Stomach (tissue), 9 donors: Measurements from ENCODE around the gene STK31. TPM values are rescaled to one million over a fixed set of nuclear protein-coding genes. Genes with fewer than 3 reads are reported as not detected.
A peak's percentile ranks its signal among the peaks of the same experiment; 100 is the strongest.

Experiments
- DNase-seq, 2 donors: peaks; one replicate each; pipeline versions ENCODE4 v3.0.0 to v3.0.0-alpha.2; 2013 to 2019
- H3K27ac ChIP-seq, 5 donors: fragments of 200-600 bp in 4 of 5; sonication (generic) in 4 of 5; one replicate each; pipeline ENCODE4 v1.5.1; 2013 to 2019; ENCODE audit warnings: mild to moderate bottlenecking in 1 of 5, moderate library complexity in 1 of 5
- H3K27me3 ChIP-seq, 3 donors: fragments of 200-600 bp; sonication (generic); one replicate each; pipeline ENCODE4 v1.5.1; 2017 to 2019; ENCODE audit warnings: mixed run types in 1 of 3
- H3K36me3 ChIP-seq, 4 donors: fragments of 200-600 bp; sonication (generic); 1 replicate in 3 of 4; 2 replicates in 1 of 4; pipeline ENCODE4 v1.5.1; 2016 to 2019
- H3K4me1 ChIP-seq, 4 donors: fragments of 200-600 bp; sonication (generic); one replicate each; pipeline ENCODE4 v1.5.1; 2016 to 2019
- H3K4me3 ChIP-seq, 4 donors: fragments of 200-600 bp; sonication (generic) in 3 of 4; one replicate each; pipeline ENCODE4 v1.5.1; 2016 to 2019; ENCODE audit warnings: mild to moderate bottlenecking in 1 of 4
- H3K9me3 ChIP-seq, 4 donors: fragments of 200-600 bp; sonication (generic); one replicate each; pipeline ENCODE4 v1.5.1; 2016 to 2019
- EP300 ChIP-seq: sonication (generic); formaldehyde crosslinking; IDR thresholded peaks from one replicate; pipeline ENCODE4 v1.6.1; 2017; ENCODE audit warnings: antibody characterized with exemption
- POLR2A ChIP-seq, 4 donors: fragments of 450-650 bp; IDR thresholded peaks; one replicate each; pipeline ENCODE4 v1.6.1; 2016; ENCODE audit warnings: antibody characterized with exemption in 4 of 4, control low read depth in 2 of 4, mild to moderate bottlenecking in 1 of 4, moderate library complexity in 1 of 4
- POLR2AphosphoS5 ChIP-seq, 3 donors: sonication (generic); formaldehyde crosslinking; IDR thresholded peaks; one replicate each; pipeline ENCODE4 v1.6.1; 2016; ENCODE audit warnings: antibody characterized with exemption in 3 of 3
- WGBS, 5 donors: extraction: QIAGEN DNeasy Blood & Tissue Kit in 3 of 5; methylation state at CpG; one replicate each; pipeline versions ENCODE4 v1.1.5 to v1.1.7; 2013 to 2018; 5-methylcytosine and 5-hydroxymethylcytosine counted together
- intact Hi-C: fragments of 100-400 bp; cut with DNase I; formaldehyde crosslinking; loops from one replicate; pipeline ENCODE4 v1.15.1; 2023; ENCODE audit warnings: low total_unique reads
- polyA plus RNA-seq, 3 donors: library from polyadenylated mRNA; stranded (reverse); fragments of 200-250 nt; gene quantifications; one replicate each; pipeline ENCODE4 v1.2.3, GENCODE V29; 2013
- total RNA-seq, 5 donors: library from RNA; depleted of rRNA; stranded (reverse); fragments of >200 nt; gene quantifications; one replicate each; pipeline versions ENCODE4 v1.1.0 to v1.2.3, GENCODE V29; 2014 to 2016
- TF ChIP-seq, protein P1 (sequence below), 7 experiments: fragments of 450-650 bp in 4 of 7; fragments of 200-600 bp in 3 of 7; sonication (generic) in 3 of 7; IDR thresholded peaks; one replicate each; pipeline ENCODE4 v1.5.1; 2016 to 2019; ENCODE audit warnings: antibody characterized with exemption in 7 of 7, control low read depth in 2 of 7, mild to moderate bottlenecking in 1 of 7
- donor health status: healthy with polysubstance abuse.
- donor health status: Bipolar disorder and iron deficiency.
- donor health status: healthy.

The STK31 gene
- total and polyA plus RNA-seq, 8 donors = 0.65 to 9.0 (median 1.8) TPM; not detected in 2

DNA sequence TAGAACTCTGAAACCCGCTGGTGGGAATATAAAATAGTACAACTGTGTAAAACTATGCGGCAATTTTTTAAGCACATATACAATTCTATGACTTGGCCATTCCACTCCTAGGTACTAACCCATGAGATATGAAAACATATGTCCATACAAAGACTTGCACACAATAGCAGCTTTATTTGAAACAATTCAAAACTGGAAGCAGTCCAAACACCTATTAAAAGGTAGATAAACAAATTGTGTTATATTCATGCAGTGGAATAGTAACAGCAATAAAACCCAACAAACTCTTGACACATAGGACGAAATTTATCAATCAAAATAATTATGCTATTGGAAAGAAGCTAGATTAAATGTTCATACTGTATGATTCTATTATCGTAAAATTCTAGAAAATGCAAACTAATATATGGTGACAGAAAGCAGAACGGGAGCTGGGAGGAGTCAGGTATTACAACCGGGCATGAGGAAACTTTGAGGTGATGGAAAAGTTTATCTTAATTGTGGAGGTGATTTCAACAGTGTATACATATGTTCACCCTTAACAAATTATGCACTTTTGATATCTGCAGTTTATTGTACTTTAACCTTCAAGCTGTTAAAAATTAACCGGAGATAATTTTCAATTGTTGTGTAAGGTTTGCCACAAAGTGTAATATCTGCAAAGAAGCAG is 803 bp upstream of the STK31 start:
- Histone ChIP-seq H3K27ac (peak overlapping the region in 4 of 5 donors; percentile 46 to 63 (median 54)), H3K4me1 (peaks cover 0 to 13% (median 4%) of the 10 kb centered on the region in 4 donors), H3K36me3 (peaks cover 4 to 23% (median 17%) of the 10 kb centered on the region in 4 donors), H3K4me3 (no peak overlapping the region), H3K27me3 (no peaks in the 10 kb centered on the region), H3K9me3 (peaks cover 0 to 18% (median 9%) of the 10 kb centered on the region in 4 donors)
- no peak for TF ChIP-seq POLR2AphosphoS5 (IDR thresholded peaks at IDR 0.05)
- TF ChIP-seq, protein P1, sequence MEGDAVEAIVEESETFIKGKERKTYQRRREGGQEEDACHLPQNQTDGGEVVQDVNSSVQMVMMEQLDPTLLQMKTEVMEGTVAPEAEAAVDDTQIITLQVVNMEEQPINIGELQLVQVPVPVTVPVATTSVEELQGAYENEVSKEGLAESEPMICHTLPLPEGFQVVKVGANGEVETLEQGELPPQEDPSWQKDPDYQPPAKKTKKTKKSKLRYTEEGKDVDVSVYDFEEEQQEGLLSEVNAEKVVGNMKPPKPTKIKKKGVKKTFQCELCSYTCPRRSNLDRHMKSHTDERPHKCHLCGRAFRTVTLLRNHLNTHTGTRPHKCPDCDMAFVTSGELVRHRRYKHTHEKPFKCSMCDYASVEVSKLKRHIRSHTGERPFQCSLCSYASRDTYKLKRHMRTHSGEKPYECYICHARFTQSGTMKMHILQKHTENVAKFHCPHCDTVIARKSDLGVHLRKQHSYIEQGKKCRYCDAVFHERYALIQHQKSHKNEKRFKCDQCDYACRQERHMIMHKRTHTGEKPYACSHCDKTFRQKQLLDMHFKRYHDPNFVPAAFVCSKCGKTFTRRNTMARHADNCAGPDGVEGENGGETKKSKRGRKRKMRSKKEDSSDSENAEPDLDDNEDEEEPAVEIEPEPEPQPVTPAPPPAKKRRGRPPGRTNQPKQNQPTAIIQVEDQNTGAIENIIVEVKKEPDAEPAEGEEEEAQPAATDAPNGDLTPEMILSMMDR (IDR thresholded peaks at IDR 0.05) = no peak
- TF ChIP-seq EP300 = no peak
- peak in 1 of 2 donors; percentile 83 for DNase-seq
- intact Hi-C loops = no loop called here
- 31 to 51% (median 34%) methylated on average over 7 of the region's 7 CpGs for WGBS, 5 donors

DNA sequence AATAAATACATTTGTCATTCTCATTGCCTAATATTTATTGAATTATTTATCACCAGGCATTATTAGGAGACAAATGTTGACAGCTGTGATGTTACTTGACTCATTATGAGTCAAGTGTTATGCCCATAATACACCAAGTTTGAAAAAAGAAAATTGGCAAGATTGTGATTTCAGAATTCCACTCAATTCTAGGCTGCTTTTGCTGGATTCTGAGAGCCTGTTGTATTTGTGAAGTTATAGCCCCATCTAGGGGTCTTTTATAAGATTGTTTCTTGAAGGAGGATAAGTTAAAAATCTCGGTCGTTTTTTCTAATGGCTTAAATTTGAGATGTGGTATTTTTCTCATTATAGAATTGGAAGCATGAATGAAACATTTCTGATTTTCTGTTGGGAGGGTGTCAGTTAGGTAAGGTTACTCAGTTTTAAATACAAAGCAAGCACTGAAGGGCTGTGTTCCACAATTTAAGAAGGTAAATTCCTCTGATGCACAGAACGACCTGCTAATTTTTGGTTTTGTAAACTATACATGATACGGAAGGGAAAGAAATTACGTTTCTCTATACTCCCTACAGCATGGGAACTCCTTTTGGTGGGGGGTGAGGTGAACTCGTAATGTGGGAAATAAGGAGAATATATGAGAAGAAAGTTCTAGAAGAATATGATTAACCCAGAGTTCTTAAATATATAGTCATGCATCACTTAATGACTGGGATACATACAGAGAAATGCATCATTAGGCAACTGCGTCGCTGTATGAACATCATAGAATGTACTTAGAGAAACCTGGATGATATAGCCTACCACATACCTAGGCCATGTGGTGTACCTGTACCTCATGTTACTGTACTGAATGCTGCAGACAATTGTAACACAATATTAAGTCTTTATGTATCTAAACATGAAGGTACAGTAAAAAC is 2.6 kb downstream of the STK31 start:
- H3K27ac ChIP-seq = no peak overlapping the region
- WGBS, 5 donors = 38 to 58% (median 49%) methylated on average over 8 of the region's 8 CpGs
- TF ChIP-seq, protein P1 (IDR thresholded peaks at IDR 0.05) = peak in 5 of 7 experiments; percentile 17 to 65 (median 41)
- TF ChIP-seq POLR2AphosphoS5 (IDR thresholded peaks at IDR 0.05) = peak in 1 of 3 donors; percentile 18
- TF ChIP-seq POLR2A (IDR thresholded peaks at IDR 0.05) = no peak

DNA sequence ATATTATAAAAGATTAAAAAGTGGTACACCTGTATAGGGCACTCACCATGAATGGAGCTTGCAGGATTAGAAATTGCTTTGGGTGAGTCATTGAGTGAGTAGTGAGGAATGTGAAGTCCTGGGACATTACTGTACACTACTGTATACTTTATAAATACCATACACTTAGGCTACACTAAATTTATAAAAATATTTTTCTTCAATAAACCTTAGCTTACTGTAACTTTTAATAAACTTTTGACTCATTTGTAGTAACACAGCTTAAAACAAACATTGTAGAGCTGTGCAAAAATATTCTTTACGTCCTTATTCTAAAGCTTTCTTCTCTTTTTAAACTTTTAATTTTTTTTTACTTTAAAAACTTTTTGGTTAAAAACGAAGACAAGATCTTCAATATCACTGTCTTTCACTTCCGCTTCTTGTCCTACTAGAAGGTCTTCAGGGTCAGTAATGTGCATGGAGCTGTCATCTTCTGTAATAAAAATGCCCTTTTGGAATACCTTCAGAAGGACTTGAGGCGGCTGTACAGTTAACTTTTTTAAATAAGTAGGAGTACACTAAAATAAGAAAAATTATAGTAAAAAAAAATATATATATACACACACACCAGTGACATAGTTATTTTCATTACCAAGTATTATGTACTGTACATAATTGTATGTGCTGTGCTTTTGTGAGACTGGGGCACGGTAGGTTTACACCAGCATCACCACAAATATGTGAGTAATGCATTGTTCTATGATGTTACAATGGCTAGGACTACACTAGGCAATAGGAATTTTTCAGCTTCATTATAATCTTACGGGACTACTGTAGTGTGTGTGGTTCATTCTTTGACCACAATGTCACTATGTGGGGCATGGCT is 3.5 kb downstream of the STK31 start:
- 58 to 78% (median 70%) methylated on average over 6 of the region's 6 CpGs for WGBS, 5 donors
- Histone ChIP-seq H3K9me3 (no peaks in the 10 kb centered on the region), H3K4me3 (no peak overlapping the region), H3K4me1 (peaks cover 0 to 13% (median 4%) of the 10 kb centered on the region in 4 donors), H3K27ac (no peak overlapping the region), H3K36me3 (no peaks in the 10 kb centered on the region), H3K27me3 (no peaks in the 10 kb centered on the region)
- intact Hi-C loops = loop anchor here (5.0 kb wide), 1 partner anchor 141 kb away; no protein-coding TSS in a partner anchor
- TF ChIP-seq, protein P1 (IDR thresholded peaks at IDR 0.05) = no peak
- TF ChIP-seq POLR2AphosphoS5 (IDR thresholded peaks at IDR 0.05) (no peak), EP300 (no peak), POLR2A (IDR thresholded peaks at IDR 0.05) (no peak)
- DNase-seq = no peak

More for the DNA sequence above, 2.6 kb downstream of the STK31 start:
- no peaks in the 10 kb centered on the region for H3K9me3 ChIP-seq
- H3K27me3 ChIP-seq = no peaks in the 10 kb centered on the region
- H3K36me3 ChIP-seq = no peaks in the 10 kb centered on the region
- peaks cover 0 to 13% (median 4%) of the 10 kb centered on the region in 4 donors for H3K4me1 ChIP-seq
- DNase-seq = peak in 1 of 2 donors; percentile 81
- H3K4me3 ChIP-seq = no peak overlapping the region
- intact Hi-C loops = loop anchor here (5.0 kb wide), 1 partner anchor 140 kb away; no protein-coding TSS in a partner anchor

GRCh38 chr7:23714150-23714464 is 4.1 kb downstream of the STK31 start:
- TF ChIP-seq EP300 = no peak
- no peak for TF ChIP-seq POLR2AphosphoS5 (IDR thresholded peaks at IDR 0.05)
- no peak for TF ChIP-seq POLR2A (IDR thresholded peaks at IDR 0.05)
- TF ChIP-seq, protein P1 (IDR thresholded peaks at IDR 0.05) = no peak
- H3K9me3 ChIP-seq = no peaks in the 10 kb centered on the region
- 55 to 72% (median 56%) methylated on average over 2 of the region's 2 CpGs for WGBS, 5 donors
- no peak overlapping the region for H3K27ac ChIP-seq
- DNase-seq = no peak
- H3K4me3 ChIP-seq = no peak overlapping the region
- H3K36me3 ChIP-seq = no peaks in the 10 kb centered on the region
- intact Hi-C loops = loop anchor here (5.0 kb wide), 1 partner anchor 142 kb away; no protein-coding TSS in a partner anchor
- peaks cover 0 to 13% (median 4%) of the 10 kb centered on the region in 4 donors for H3K4me1 ChIP-seq
- no peaks in the 10 kb centered on the region for H3K27me3 ChIP-seq
